ENCODE measurements around the gene HDLBP. TPM values are rescaled to one million over a fixed set of nuclear protein-coding genes. Genes with fewer than 3 reads are reported as not detected.

HDLBP gene
- total and polyA plus RNA-seq, 10 of the 15 experiments (the other 5 are each of a cell fraction or from before 2014, with no cell fraction given): 19.5 to 383 (median 249) TPM

DNA sequence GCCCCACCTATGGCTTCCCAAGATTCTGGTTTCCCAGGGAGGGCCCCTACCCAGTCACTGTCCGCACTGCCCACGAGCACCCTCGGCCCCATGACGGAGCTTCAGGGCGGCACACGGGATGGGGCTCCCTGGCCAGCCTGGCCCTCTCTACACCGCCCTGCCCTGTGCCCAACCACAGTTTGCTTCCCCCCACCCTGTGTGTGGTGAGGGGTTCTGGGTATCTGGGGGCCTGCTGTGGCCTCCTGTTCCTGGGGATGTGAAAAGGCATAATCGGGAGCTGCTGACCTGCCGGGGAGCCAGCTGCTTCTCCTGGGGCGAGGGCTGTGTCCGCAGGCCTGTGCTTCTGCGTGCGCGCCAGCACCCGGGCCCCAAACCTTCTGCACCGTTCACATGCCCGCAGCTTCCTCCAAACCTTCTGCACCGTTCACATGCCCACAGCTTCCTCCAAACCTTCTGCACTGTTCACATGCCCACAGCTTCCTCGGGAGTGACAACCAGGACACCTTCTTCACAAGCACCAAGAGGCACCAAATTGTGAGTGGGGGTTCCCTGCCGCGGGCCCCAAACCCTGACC lies 114.6 kb downstream of the HDLBP start:
- no TSS peak for BruUV-seq (replicated peaks)
- H2AFZ ChIP-seq (ENCODE audit: control insufficient read depth, low read depth, low read length): no peak overlapping the region

More for the DNA sequence above, 114.6 kb downstream of the HDLBP start:
- WGBS (ENCODE audit: insufficient coverage, insufficient replicate concordance, low lambda C conversion rate, missing lambda C conversion rate): 48% methylated on average over 21 of the region's 21 CpGs
- FAIRE-seq (no peak), DNase-seq (ENCODE audit: low read depth, low spot score) (no peak), ATAC-seq (no peak; the same call in 2 of the 3 replicates)
- POLR2A ChIA-PET: no interaction called here
- CTCF ChIA-PET: no interaction called here
- SMC1A ChIA-PET (ENCODE audit: uncharacterized antibody, unreplicated experiment): no interaction called here
- intact Hi-C loops (cut with micrococcal nuclease; ENCODE audit: unreplicated experiment) (no loop called here), in situ Hi-C loops (cut with MboI) (no loop called here)
- Histone ChIP-seq H3K79me2 (ENCODE audit: control insufficient read depth, insufficient read depth, low read length) (no peaks in the 10 kb centered on the region), H3K9me3 (replicated peaks; ENCODE audit: control insufficient read depth, insufficient read depth, low read length) (no peaks in the 10 kb centered on the region), H3K27ac (ENCODE audit: control insufficient read depth, insufficient read depth) (no peak overlapping the region), H3K4me2 (ENCODE audit: control insufficient read depth, insufficient read depth) (no peak overlapping the region), H3K9ac (ENCODE audit: control insufficient read depth, insufficient read depth, low read length) (no peak overlapping the region), H3K27me3 (replicated peaks in 1 of 2; ENCODE audit: control insufficient read depth in 2 of 2, insufficient read depth in 2 of 2, low read length in 1 of 2) (no peaks in the 10 kb centered on the region), H3K4me1 (ENCODE audit: control insufficient read depth, insufficient read depth, low read length) (no peaks in the 10 kb centered on the region), H4K20me1 (ENCODE audit: control insufficient read depth, insufficient read depth) (no peaks in the 10 kb centered on the region), H3K4me3 (no peak overlapping the region), H3K36me3 (ENCODE audit: control insufficient read depth in 2 of 2, insufficient read depth in 2 of 2, low read length in 1 of 2) (no peaks in the 10 kb centered on the region)
- TF ChIP-seq SMC3 (IDR thresholded peaks at IDR 0.05; ENCODE audit: borderline replicate concordance, low read length) (no peak), SPI1 (IDR thresholded peaks at IDR 0.05; ENCODE audit: borderline replicate concordance, insufficient read depth, low read depth, low read length) (no peak), SREBF1 (IDR thresholded peaks at IDR 0.05; ENCODE audit: low read length) (no peak), RELA (IDR thresholded peaks at IDR 0.05; ENCODE audit: borderline replicate concordance, partially characterized antibody) (no peak), SREBF2 (IDR thresholded peaks at IDR 0.05; ENCODE audit: low read length) (no peak), RB1 (IDR thresholded peaks at IDR 0.05; ENCODE audit: borderline replicate concordance) (no peak), IKZF1 (conservative IDR thresholded peaks at IDR 0.05) (no peak), WRNIP1 (IDR thresholded peaks at IDR 0.05; ENCODE audit: borderline replicate concordance, low read depth, low read length) (no peak), DPF2 (IDR thresholded peaks at IDR 0.05) (no peak), HDGF (IDR thresholded peaks at IDR 0.05) (no peak), STAT3 (IDR thresholded peaks at IDR 0.05; ENCODE audit: low read depth, low read length) (no peak), ZNF24 (IDR thresholded peaks at IDR 0.05) (no peak)
- TF ChIP-seq, protein P1, sequence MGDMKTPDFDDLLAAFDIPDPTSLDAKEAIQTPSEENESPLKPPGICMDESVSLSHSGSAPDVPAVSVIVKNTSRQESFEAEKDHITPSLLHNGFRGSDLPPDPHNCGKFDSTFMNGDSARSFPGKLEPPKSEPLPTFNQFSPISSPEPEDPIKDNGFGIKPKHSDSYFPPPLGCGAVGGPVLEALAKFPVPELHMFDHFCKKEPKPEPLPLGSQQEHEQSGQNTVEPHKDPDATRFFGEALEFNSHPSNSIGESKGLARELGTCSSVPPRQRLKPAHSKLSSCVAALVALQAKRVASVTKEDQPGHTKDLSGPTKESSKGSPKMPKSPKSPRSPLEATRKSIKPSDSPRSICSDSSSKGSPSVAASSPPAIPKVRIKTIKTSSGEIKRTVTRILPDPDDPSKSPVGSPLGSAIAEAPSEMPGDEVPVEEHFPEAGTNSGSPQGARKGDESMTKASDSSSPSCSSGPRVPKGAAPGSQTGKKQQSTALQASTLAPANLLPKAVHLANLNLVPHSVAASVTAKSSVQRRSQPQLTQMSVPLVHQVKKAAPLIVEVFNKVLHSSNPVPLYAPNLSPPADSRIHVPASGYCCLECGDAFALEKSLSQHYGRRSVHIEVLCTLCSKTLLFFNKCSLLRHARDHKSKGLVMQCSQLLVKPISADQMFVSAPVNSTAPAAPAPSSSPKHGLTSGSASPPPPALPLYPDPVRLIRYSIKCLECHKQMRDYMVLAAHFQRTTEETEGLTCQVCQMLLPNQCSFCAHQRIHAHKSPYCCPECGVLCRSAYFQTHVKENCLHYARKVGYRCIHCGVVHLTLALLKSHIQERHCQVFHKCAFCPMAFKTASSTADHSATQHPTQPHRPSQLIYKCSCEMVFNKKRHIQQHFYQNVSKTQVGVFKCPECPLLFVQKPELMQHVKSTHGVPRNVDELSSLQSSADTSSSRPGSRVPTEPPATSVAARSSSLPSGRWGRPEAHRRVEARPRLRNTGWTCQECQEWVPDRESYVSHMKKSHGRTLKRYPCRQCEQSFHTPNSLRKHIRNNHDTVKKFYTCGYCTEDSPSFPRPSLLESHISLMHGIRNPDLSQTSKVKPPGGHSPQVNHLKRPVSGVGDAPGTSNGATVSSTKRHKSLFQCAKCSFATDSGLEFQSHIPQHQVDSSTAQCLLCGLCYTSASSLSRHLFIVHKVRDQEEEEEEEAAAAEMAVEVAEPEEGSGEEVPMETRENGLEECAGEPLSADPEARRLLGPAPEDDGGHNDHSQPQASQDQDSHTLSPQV (IDR thresholded peaks at IDR 0.05): no peak
- TF ChIP-seq, protein P2, sequence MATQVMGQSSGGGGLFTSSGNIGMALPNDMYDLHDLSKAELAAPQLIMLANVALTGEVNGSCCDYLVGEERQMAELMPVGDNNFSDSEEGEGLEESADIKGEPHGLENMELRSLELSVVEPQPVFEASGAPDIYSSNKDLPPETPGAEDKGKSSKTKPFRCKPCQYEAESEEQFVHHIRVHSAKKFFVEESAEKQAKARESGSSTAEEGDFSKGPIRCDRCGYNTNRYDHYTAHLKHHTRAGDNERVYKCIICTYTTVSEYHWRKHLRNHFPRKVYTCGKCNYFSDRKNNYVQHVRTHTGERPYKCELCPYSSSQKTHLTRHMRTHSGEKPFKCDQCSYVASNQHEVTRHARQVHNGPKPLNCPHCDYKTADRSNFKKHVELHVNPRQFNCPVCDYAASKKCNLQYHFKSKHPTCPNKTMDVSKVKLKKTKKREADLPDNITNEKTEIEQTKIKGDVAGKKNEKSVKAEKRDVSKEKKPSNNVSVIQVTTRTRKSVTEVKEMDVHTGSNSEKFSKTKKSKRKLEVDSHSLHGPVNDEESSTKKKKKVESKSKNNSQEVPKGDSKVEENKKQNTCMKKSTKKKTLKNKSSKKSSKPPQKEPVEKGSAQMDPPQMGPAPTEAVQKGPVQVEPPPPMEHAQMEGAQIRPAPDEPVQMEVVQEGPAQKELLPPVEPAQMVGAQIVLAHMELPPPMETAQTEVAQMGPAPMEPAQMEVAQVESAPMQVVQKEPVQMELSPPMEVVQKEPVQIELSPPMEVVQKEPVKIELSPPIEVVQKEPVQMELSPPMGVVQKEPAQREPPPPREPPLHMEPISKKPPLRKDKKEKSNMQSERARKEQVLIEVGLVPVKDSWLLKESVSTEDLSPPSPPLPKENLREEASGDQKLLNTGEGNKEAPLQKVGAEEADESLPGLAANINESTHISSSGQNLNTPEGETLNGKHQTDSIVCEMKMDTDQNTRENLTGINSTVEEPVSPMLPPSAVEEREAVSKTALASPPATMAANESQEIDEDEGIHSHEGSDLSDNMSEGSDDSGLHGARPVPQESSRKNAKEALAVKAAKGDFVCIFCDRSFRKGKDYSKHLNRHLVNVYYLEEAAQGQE (IDR thresholded peaks at IDR 0.05; ENCODE audit: low read depth, low read length): no peak
- TF ChIP-seq, protein P3, sequence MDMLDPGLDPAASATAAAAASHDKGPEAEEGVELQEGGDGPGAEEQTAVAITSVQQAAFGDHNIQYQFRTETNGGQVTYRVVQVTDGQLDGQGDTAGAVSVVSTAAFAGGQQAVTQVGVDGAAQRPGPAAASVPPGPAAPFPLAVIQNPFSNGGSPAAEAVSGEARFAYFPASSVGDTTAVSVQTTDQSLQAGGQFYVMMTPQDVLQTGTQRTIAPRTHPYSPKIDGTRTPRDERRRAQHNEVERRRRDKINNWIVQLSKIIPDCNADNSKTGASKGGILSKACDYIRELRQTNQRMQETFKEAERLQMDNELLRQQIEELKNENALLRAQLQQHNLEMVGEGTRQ (IDR thresholded peaks at IDR 0.05; ENCODE audit: borderline replicate concordance, low read depth, low read length): no peak
- RAD21 ChIA-PET (ENCODE audit: unreplicated experiment): no interaction called here

Data from GM12878 (cell line).